Upper lobe of left lung (tissue), 6 donors: ENCODE measurements around the gene ZNF787. TPM values are rescaled to one million over a fixed set of nuclear protein-coding genes. Genes with fewer than 3 reads are reported as not detected.

Source experiments
- ATAC-seq, 2 donors: fragments of 200-7000 bp; cut with Tn5 transposase; one replicate each; pipeline ENCODE4 v1.9.1; 2022; ENCODE audit warnings: mild to moderate bottlenecking in 2 of 2, moderate library complexity in 2 of 2; ENCODE audit not compliant: low FRiP score in 2 of 2
- DNase-seq, 2 donors: peaks; one replicate each; pipeline ENCODE4 v3.0.0-alpha.2; 2019 to 2020
- H3K27ac ChIP-seq, 4 donors: fragments of 200-600 bp; sonication (generic); one replicate each; pipeline ENCODE4 v1.5.1; 2016 to 2019
- H3K27me3 ChIP-seq, 4 donors: fragments of 200-600 bp; sonication (generic); one replicate each; pipeline ENCODE4 v1.5.1; 2017 to 2019
- H3K36me3 ChIP-seq, 4 donors: fragments of 200-600 bp; sonication (generic); one replicate each; pipeline ENCODE4 v1.5.1; 2016 to 2019
- H3K4me1 ChIP-seq, 4 donors: fragments of 200-600 bp; sonication (generic); one replicate each; pipeline ENCODE4 v1.5.1; 2018 to 2019
- H3K4me3 ChIP-seq, 4 donors: fragments of 200-600 bp; sonication (generic); one replicate each; pipeline ENCODE4 v1.5.1; 2017 to 2019; ENCODE audit warnings: mild to moderate bottlenecking in 2 of 4, moderate library complexity in 1 of 4
- H3K9me3 ChIP-seq, 4 donors: fragments of 200-600 bp; sonication (generic); one replicate each; pipeline ENCODE4 v1.5.1; 2018 to 2019
- CTCF ChIP-seq, 6 experiments: fragments of 450-650 bp in 4 of 6; fragments of 200-600 bp in 2 of 6; sonication (generic) in 2 of 6; IDR thresholded peaks; one replicate each; pipeline ENCODE4 v1.5.1; 2016 to 2019; ENCODE audit warnings: antibody characterized with exemption in 6 of 6
- EP300 ChIP-seq, 4 donors: sonication (generic); formaldehyde crosslinking; IDR thresholded peaks; one replicate each; pipeline ENCODE4 v1.5.1; 2017; ENCODE audit warnings: antibody characterized with exemption in 4 of 4, control low read depth in 2 of 4
- POLR2A ChIP-seq, 4 donors: fragments of 450-650 bp; IDR thresholded peaks; one replicate each; pipeline ENCODE4 v1.5.1; 2016 to 2017; ENCODE audit warnings: antibody characterized with exemption in 4 of 4, mild to moderate bottlenecking in 2 of 4
- POLR2AphosphoS5 ChIP-seq, 2 donors: sonication (generic); formaldehyde crosslinking; IDR thresholded peaks; one replicate each; pipeline ENCODE4 v1.5.1; 2017; ENCODE audit warnings: antibody characterized with exemption in 2 of 2
- WGBS, 2 donors: methylation state at CpG; one replicate each; pipeline ENCODE4 v1.1.5; 2017 to 2018; 5-methylcytosine and 5-hydroxymethylcytosine counted together
- total RNA-seq, 6 donors: library from RNA; depleted of rRNA in 4 of 6; stranded (reverse); fragments of >200 nt in 4 of 6; gene quantifications; one replicate each; pipeline versions ENCODE4 v1.1.0 to v1.2.1, GENCODE V29; 2016 to 2021
- donor health status: DM: no; HTN: no; CAD: no; lungs with moderate emphysema.
- donor health status: DM: no; HTN: yes; CAD: no; lungs with severe emphysema.

Gene ZNF787
- total RNA-seq, 6 donors from 2014 or later: 20.5 to 45.4 (median 35.8) TPM

- no peaks in the 10 kb centered on the region for H3K9me3 ChIP-seq
- no peak overlapping the region for H3K27ac ChIP-seq
- DNase-seq: peak in 1 of 2 donors; percentile 78
- no peak overlapping the region for H3K4me3 ChIP-seq
- H3K27me3 ChIP-seq: no peaks in the 10 kb centered on the region
- WGBS, 2 donors: 76 to 81% methylated on average over 12 to 20 of the region's 20 CpGs
- peaks cover 29 to 49% (median 36%) of the 10 kb centered on the region in 4 donors for H3K4me1 ChIP-seq
- peaks cover 5 to 50% (median 33%) of the 10 kb centered on the region in 4 donors for H3K36me3 ChIP-seq
- TF ChIP-seq POLR2AphosphoS5 (IDR thresholded peaks at IDR 0.05) (no peak), POLR2A (IDR thresholded peaks at IDR 0.05) (no peak), EP300 (IDR thresholded peaks at IDR 0.05) (no peak), CTCF (IDR thresholded peaks at IDR 0.05) (no peak)
- no peak for ATAC-seq
Observed at GRCh38 chr19:56103027-56103614, 18.0 kb downstream of the ZNF787 start.

- TF ChIP-seq CTCF (IDR thresholded peaks at IDR 0.05) (no peak), POLR2A (IDR thresholded peaks at IDR 0.05) (no peak), EP300 (IDR thresholded peaks at IDR 0.05) (no peak), POLR2AphosphoS5 (IDR thresholded peaks at IDR 0.05) (no peak)
- peaks cover 5 to 56% (median 38%) of the 10 kb centered on the region in 4 donors for H3K36me3 ChIP-seq
- no peaks in the 10 kb centered on the region for H3K9me3 ChIP-seq
- 90% methylated on average over 32 to 34 of the region's 34 CpGs for WGBS, 2 donors
- peaks cover 17 to 37% (median 26%) of the 10 kb centered on the region in 4 donors for H3K4me1 ChIP-seq
- ATAC-seq (no peak), DNase-seq (peak in 1 of 2 donors; percentile 79)
- H3K27me3 ChIP-seq: no peaks in the 10 kb centered on the region
- H3K4me3 ChIP-seq: no peak overlapping the region
- H3K27ac ChIP-seq: no peak overlapping the region
Observed at GRCh38 chr19:56101746-56102535, 19.2 kb downstream of the ZNF787 start.

- peaks cover 9 to 28% (median 20%) of the 10 kb centered on the region in 4 donors for H3K4me1 ChIP-seq
- H3K27ac ChIP-seq: no peak overlapping the region
- DNase-seq: peak in 1 of 2 donors; percentile 71
- no peaks in the 10 kb centered on the region for H3K9me3 ChIP-seq
- no peak overlapping the region for H3K4me3 ChIP-seq
- peaks cover 5 to 59% (median 38%) of the 10 kb centered on the region in 4 donors for H3K36me3 ChIP-seq
- H3K27me3 ChIP-seq: no peaks in the 10 kb centered on the region
- ATAC-seq: no peak
- 85 to 92% methylated on average over 15 to 25 of the region's 25 CpGs for WGBS, 2 donors
- no peak for TF ChIP-seq POLR2AphosphoS5 (IDR thresholded peaks at IDR 0.05)
- TF ChIP-seq EP300 (IDR thresholded peaks at IDR 0.05): no peak
- no peak for TF ChIP-seq CTCF (IDR thresholded peaks at IDR 0.05)
- TF ChIP-seq POLR2A (IDR thresholded peaks at IDR 0.05): no peak
Observed at GRCh38 chr19:56101095-56101494, 20.0 kb downstream of the ZNF787 start.

GRCh38 chr19:56099638-56100539 lies 21.2 kb downstream of the ZNF787 start:
- 90 to 93% methylated on average over 29 to 30 of the region's 31 CpGs for WGBS, 2 donors
- ATAC-seq: no peak
- Histone ChIP-seq H3K36me3 (peaks cover 5 to 67% (median 43%) of the 10 kb centered on the region in 4 donors), H3K27ac (no peak overlapping the region), H3K27me3 (no peaks in the 10 kb centered on the region), H3K9me3 (no peaks in the 10 kb centered on the region), H3K4me3 (no peak overlapping the region), H3K4me1 (peaks cover 0 to 16% (median 8%) of the 10 kb centered on the region in 4 donors)
- peak in 1 of 2 donors; percentile 59 for DNase-seq
- TF ChIP-seq POLR2A (IDR thresholded peaks at IDR 0.05) (no peak), POLR2AphosphoS5 (IDR thresholded peaks at IDR 0.05) (no peak), CTCF (IDR thresholded peaks at IDR 0.05) (no peak), EP300 (IDR thresholded peaks at IDR 0.05) (no peak)
